ENCODE data around the gene NISCH.

Gene NISCH

DNA sequence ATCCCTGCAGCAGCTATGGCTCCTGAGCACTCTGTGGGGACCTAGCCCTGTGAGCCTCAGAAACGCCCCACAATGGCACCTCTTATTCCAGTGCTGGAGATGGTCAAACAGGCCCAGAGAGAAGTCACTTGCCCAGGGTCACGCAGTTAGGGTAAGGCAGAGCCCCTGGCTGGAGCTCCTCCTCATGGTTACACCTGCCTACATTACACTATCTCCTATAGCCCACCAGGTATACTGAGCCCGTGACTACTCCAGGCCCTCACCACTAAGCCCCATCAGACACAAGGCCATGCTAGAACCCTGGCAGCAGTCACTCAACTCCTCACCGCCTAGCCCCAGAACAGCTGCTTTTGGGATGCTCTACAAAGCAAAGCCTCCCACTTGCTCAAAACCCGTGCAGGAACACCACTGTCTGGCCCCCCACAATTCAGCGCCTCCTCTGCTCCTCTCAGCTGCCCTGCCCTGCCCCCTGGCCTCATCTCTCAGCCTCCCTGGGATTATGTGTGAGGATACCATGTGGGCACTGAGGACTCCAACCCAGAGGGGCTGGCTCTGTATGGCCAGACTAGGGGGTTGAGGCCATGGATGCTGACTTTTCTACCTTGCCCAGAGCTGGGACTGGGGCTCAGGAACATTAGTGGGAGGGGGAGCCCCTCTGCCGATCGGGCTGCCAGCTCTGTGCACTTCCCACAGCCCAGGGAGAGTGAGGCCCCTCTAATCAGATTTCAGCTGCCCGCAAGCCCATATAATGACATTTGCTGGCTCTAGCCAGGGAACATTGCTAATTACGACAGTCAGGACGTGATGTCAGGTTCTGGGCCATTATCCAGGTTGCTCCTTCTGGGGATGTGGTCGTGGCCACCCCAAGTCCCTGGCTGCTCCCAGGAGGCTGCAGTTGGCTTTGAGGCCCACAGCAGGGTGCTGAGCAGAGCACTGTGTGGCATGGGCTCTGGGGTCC lies 74.3 kb downstream of the NISCH start:
- Histone ChIP-seq H3K27ac (ENCODE audit: low read length) (no peak overlapping the region), H3K4me3 (ENCODE audit: low read length) (no peak overlapping the region), H3K36me3 (ENCODE audit: control insufficient read depth, insufficient read depth, low read length) (peaks cover 41% of the 10 kb centered on the region), H3K27me3 (ENCODE audit: control insufficient read depth, insufficient read depth, low read length) (no peaks in the 10 kb centered on the region), H3K9me3 (ENCODE audit: control insufficient read depth, insufficient read depth, low read length) (no peaks in the 10 kb centered on the region), H3K4me1 (ENCODE audit: control insufficient read depth, insufficient read depth, low read length) (0 out of 2 replicates have a peak, but pooled peaks cover 5% of the 10 kb centered on the region)
- no CpG with 5 or more reads among the region's 12 CpGs for WGBS (ENCODE audit: insufficient coverage, insufficient read length)
- DNase-seq (ENCODE audit: low read depth, low spot score), result no peak

DNA sequence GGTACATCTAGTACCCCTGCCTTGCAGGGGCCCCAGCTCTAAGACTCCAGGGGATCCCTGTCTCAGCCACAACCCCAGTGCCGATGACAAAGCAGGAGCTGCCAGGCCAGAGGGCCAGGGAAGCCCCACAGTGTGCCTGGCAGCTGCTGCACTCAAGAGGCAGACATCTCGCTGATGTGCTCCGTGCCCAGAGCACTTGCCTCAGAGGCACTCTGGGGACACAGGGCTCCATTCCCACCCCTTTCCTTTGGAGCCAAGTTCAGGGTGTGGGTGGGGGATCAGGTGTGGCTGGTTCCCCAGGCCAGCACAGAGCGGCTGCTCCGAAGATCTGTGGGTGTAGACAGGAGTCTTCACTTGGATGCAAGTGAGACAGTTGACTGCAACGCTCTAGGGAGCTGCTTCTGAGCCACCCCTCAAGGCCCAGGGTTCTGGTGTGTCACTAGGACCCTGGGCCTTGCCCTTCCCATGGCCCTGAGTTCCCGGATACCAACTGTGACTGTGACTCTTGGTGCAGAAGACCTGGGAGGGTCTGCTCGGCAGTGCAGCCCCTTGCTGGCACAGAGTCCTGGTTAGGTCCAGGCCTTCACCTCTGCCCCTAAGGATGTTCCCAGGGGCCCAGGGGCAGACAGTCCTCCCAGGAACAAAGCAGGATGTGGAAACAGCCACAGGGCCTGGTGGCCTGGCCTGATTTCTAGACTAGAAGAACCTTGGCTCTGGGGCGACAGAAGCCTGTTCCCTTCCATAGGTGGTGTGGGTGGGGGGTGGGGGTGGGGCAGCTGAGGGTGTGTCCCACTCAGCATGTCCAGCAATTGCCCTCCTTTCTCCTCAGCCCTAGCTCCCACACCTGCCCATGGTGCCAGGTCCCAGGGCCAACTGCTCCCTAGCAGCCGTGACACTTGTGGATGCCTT lies 75.8 kb downstream of the NISCH start:
- no CpG with 5 or more reads among the region's 10 CpGs for WGBS (ENCODE audit: insufficient coverage, insufficient read length)
- Histone ChIP-seq H3K9me3 (ENCODE audit: control insufficient read depth, insufficient read depth, low read length) (no peaks in the 10 kb centered on the region), H3K27ac (ENCODE audit: low read length) (no peak overlapping the region), H3K4me3 (ENCODE audit: low read length) (no peak overlapping the region), H3K36me3 (ENCODE audit: control insufficient read depth, insufficient read depth, low read length) (peaks cover 29% of the 10 kb centered on the region), H3K27me3 (ENCODE audit: control insufficient read depth, insufficient read depth, low read length) (no peaks in the 10 kb centered on the region), H3K4me1 (ENCODE audit: control insufficient read depth, insufficient read depth, low read length) (0 out of 2 replicates have a peak, but pooled peaks cover 7% of the 10 kb centered on the region)
- no peak for DNase-seq (ENCODE audit: low read depth, low spot score)

DNA sequence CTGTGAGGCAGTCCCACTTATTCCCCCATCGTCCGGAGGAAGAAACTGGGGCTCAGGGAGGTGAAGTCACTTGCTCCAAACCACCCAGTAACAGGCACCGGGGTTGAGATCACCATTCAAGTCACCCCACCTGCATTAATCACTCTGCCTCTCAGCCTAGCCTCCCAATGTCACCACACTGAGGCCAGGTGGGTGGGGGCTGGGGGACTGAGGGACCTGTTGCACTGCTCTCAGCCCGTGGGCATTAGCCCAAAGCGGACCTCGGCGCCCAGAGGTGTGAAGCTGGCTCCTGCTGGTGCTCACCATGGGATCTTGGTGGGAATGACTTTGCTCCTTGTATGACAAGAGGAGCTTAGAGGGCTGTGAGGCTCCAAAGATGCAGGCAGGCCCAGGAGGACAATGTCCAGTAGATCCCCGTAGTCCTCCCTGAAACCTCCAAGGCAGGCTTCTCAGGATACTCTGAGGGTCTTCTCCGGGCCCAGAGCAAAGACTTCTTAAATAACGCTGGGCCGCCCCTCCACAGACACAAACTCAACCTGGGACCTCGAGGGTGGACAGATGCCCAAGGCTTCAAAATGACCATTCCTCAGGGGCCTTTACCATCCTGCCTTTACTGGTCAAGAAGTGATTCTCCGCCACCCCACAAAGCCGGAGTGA lies 76.6 kb downstream of the NISCH start:
- Histone ChIP-seq H3K27ac (ENCODE audit: low read length) (no peak overlapping the region), H3K36me3 (ENCODE audit: control insufficient read depth, insufficient read depth, low read length) (peaks cover 23% of the 10 kb centered on the region), H3K4me1 (ENCODE audit: control insufficient read depth, insufficient read depth, low read length) (0 out of 2 replicates have a peak, but pooled peaks cover 7% of the 10 kb centered on the region), H3K27me3 (ENCODE audit: control insufficient read depth, insufficient read depth, low read length) (no peaks in the 10 kb centered on the region), H3K9me3 (ENCODE audit: control insufficient read depth, insufficient read depth, low read length) (no peaks in the 10 kb centered on the region), H3K4me3 (ENCODE audit: low read length) (no peak overlapping the region)
- no peak for DNase-seq (ENCODE audit: low read depth, low spot score)
- no CpG with 5 or more reads among the region's 14 CpGs for WGBS (ENCODE audit: insufficient coverage, insufficient read length)

DNA sequence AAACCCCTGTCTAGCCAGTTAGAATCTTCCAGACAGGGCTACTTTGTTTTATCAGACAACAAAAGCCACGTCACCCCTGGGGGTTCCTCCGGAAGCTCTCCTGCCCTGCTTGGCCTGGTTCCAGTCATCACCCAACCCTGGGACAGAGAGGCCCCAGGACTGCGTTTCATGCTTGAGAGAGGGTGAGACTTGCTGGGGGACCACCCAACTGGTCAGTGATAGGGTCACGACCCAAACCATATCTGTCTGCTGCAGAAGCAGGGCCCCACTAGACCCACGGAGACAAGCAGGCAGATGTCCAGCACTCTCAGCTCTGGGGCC lies 77.1 kb downstream of the NISCH start:
- Histone ChIP-seq H3K4me3 (ENCODE audit: low read length) (peak overlapping the region; percentile 87; the same call in 1 of the 2 replicates), H3K27me3 (ENCODE audit: control insufficient read depth, insufficient read depth, low read length) (no peaks in the 10 kb centered on the region), H3K4me1 (ENCODE audit: control insufficient read depth, insufficient read depth, low read length) (0 out of 2 replicates have a peak, but pooled peaks cover 7% of the 10 kb centered on the region), H3K27ac (ENCODE audit: low read length) (no peak overlapping the region), H3K36me3 (ENCODE audit: control insufficient read depth, insufficient read depth, low read length) (peaks cover 18% of the 10 kb centered on the region), H3K9me3 (ENCODE audit: control insufficient read depth, insufficient read depth, low read length) (no peaks in the 10 kb centered on the region)
- DNase-seq (ENCODE audit: low read depth, low spot score), result no peak
- no CpG with 5 or more reads among the region's 5 CpGs for WGBS (ENCODE audit: insufficient coverage, insufficient read length)

- WGBS (ENCODE audit: insufficient coverage, insufficient read length), result no CpG with 5 or more reads among the region's 78 CpGs
- DNase-seq (ENCODE audit: low read depth, low spot score), result no peak
- no peak overlapping the region for H3K27ac ChIP-seq (ENCODE audit: low read length)
Measured at GRCh38 chr3:52532838-52533622, 77.6 kb downstream of the NISCH start.

DNA sequence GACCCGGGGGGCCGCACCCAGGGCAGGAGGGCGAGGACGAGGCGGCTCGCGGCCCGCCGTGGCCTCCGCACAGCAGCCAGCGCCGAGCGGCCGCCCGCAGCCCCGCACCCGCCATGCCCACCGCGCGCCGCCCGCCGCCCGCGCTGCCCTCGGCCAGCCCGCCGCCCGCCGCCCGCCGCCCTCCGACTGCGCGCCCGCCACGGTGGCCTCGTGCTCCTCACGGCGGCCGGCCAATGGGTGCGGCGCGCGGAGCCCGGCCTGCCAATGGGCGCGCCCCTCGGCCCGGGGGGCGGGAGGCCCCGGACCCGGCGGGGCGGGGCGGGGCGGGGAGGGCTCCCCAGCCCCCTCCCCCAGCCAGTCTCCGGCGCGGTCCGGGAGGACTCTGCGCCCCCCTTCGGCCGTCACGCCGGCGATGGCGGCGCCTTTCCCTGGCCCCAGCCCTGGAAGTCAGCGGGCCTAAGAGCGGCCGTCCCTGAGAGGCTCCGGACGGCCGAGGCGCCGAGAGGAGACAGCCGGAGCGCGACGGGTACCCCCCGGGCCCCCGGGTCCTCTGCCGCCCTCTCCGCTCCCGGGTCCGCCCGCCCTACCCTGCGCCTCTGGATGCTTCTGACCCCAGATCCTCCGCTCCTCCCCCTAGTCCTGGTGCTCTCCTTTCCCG lies 78.3 kb downstream of the NISCH start, which contains the start of gene NT5DC2:
Gene NT5DC2 (minus strand): TSS at position 235 of the 658 bp plus-strand sequence. CDS start 120 bp downstream, at position 115.
- DNase-seq (ENCODE audit: low read depth, low spot score), result no peak
- WGBS (ENCODE audit: insufficient coverage, insufficient read length), result no CpG with 5 or more reads among the region's 91 CpGs
- H3K4me1 ChIP-seq (ENCODE audit: control insufficient read depth, insufficient read depth, low read length), result 0 out of 2 replicates have a peak, but pooled peaks cover 7% of the 10 kb centered on the region
- peak within 1 kb of the TSS; percentile 87 for H3K4me3 ChIP-seq (ENCODE audit: low read length)
- H3K27me3 ChIP-seq (ENCODE audit: control insufficient read depth, insufficient read depth, low read length), result no peaks in the 10 kb centered on the region
- H3K9me3 ChIP-seq (ENCODE audit: control insufficient read depth, insufficient read depth, low read length), result no peaks in the 10 kb centered on the region
- H3K36me3 ChIP-seq (ENCODE audit: control insufficient read depth, insufficient read depth, low read length), result peaks cover 5% of the 10 kb centered on the region
- no peak within 1 kb of the TSS for H3K27ac ChIP-seq (ENCODE audit: low read length)

More at GRCh38 chr3:52532838-52533622, 77.6 kb downstream of the NISCH start:
- Histone ChIP-seq H3K9me3 (ENCODE audit: control insufficient read depth, insufficient read depth, low read length) (no peaks in the 10 kb centered on the region), H3K27me3 (ENCODE audit: control insufficient read depth, insufficient read depth, low read length) (no peaks in the 10 kb centered on the region), H3K4me1 (ENCODE audit: control insufficient read depth, insufficient read depth, low read length) (0 out of 2 replicates have a peak, but pooled peaks cover 7% of the 10 kb centered on the region), H3K36me3 (ENCODE audit: control insufficient read depth, insufficient read depth, low read length) (peaks cover 12% of the 10 kb centered on the region), H3K4me3 (ENCODE audit: low read length) (peak overlapping the region; percentile 87)

- no peak for DNase-seq (ENCODE audit: low read depth, low spot score)
- WGBS (ENCODE audit: insufficient coverage, insufficient read length), result no CpG with 5 or more reads among the region's 57 CpGs
- peak overlapping the region; percentile 63 for H3K4me3 ChIP-seq (ENCODE audit: low read length)
- no peaks in the 10 kb centered on the region for H3K27me3 ChIP-seq (ENCODE audit: control insufficient read depth, insufficient read depth, low read length)
- no peaks in the 10 kb centered on the region for H3K36me3 ChIP-seq (ENCODE audit: control insufficient read depth, insufficient read depth, low read length)
- 0 out of 2 replicates have a peak, but pooled peaks cover 7% of the 10 kb centered on the region for H3K4me1 ChIP-seq (ENCODE audit: control insufficient read depth, insufficient read depth, low read length)
- no peak overlapping the region for H3K27ac ChIP-seq (ENCODE audit: low read length)
- no peaks in the 10 kb centered on the region for H3K9me3 ChIP-seq (ENCODE audit: control insufficient read depth, insufficient read depth, low read length)
Measured at GRCh38 chr3:52534281-52535183, 79.1 kb downstream of the NISCH start.

DNA sequence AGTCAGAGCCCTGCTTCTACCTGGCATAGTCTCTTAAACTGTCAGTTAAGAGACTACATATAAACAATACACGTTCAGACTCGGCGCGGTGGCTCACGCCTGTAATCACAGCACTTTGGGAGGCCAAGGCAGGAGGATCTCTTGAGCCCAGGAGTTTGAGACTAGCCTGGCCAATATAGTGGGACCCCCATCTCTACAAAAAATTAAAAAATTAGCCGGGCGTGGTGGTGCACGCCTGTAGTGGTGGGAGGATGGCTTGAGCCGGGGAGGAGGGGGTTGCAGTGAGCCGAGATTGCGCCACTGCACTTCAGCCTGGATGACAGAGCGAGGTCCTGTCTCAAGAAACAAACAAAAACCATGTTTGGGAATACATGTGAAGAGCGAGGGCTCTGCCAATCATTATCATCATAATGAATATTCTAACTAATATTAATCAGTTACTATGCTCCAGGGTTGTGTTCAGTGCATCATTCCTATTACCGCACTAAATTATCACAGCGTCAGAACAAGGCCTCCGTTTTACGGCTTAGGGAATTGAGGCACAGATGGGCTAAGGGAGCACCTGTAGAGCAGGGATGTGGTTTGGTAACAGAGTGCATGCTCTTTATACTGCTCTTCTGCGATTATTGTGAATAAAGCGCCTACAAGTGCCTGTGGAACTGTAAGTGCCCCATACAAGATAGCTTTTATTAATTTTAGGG lies 80.2 kb downstream of the NISCH start:
- H3K4me3 ChIP-seq (ENCODE audit: low read length), result no peak overlapping the region

More for the DNA sequence above, 80.2 kb downstream of the NISCH start:
- H3K27ac ChIP-seq (ENCODE audit: low read length), result no peak overlapping the region
- no peak for DNase-seq (ENCODE audit: low read depth, low spot score)
- 0 out of 2 replicates have a peak, but pooled peaks cover 7% of the 10 kb centered on the region for H3K4me1 ChIP-seq (ENCODE audit: control insufficient read depth, insufficient read depth, low read length)
- no peaks in the 10 kb centered on the region for H3K27me3 ChIP-seq (ENCODE audit: control insufficient read depth, insufficient read depth, low read length)
- H3K36me3 ChIP-seq (ENCODE audit: control insufficient read depth, insufficient read depth, low read length), result no peaks in the 10 kb centered on the region
- WGBS (ENCODE audit: insufficient coverage, insufficient read length), result no CpG with 5 or more reads among the region's 19 CpGs
- no peaks in the 10 kb centered on the region for H3K9me3 ChIP-seq (ENCODE audit: control insufficient read depth, insufficient read depth, low read length)
